ENCODE measurements around the gene SH2B3. TPM values are rescaled to one million over a fixed set of nuclear protein-coding genes. Genes with fewer than 3 reads are reported as not detected.

Gene SH2B3
- total RNA-seq, 1 donor from 2014 or later: 50.7 TPM

DNA sequence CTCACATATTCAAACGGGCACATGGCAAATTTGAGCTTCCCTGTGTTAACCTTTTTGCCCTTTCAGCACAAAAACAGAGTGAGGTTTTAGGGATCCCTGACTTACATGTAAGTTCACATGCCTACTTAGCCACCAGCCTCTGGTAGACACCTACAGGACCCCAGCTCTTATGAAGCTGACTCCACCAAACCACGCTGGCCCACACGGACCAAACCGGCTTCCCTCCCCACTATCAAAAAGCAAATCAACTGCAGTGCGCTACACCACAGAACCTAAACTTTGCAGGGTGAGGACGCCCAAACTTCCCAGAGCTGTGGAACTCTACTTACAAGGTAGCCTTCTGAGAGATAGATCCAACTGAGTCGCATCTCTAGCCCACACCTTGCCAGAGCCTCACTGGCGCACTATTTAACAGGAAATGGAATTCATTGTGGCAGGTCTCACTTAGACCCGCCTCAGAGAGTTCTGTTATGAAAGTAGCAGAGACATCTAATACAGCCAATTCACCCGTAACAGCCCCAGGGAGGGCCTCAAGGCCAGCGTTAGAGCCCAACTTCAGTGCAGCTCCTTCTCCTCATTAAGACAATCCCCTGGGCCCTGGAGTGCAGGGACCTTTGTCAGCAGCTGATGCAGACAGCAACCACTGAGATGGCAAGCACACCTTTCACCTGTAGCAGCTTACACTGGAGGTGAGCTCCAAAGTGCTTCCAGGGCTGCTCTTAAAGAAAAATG is 49.2 kb downstream of the SH2B3 start:
- Mint-ChIP-seq H3K27me3 (no peaks in the 10 kb centered on the region), H3K4me1 (peaks cover 5% of the 10 kb centered on the region), H3K36me3 (ENCODE audit: low read depth) (peaks cover 59% of the 10 kb centered on the region), H3K4me3 (no peak overlapping the region), H3K27ac (no peak overlapping the region), H3K9me3 (no peaks in the 10 kb centered on the region)
- POLR2A ChIA-PET: interaction anchor here (1.8 kb wide), 1 partner anchor 51 kb away, joined by 4 read pairs; no protein-coding TSS in a partner anchor
- no peak for DNase-seq
- CTCF ChIA-PET: interaction anchor here (1.2 to 12.1 kb wide), 2 partner anchors 42 to 56 kb away, joined by 3 to 522 read pairs; partner anchors contain the start of gene SH2B3
- intact Hi-C loops (cut with micrococcal nuclease): no loop called here
- no peak for ATAC-seq (ENCODE audit: low read depth)
- TF ChIP-seq, protein P1, sequence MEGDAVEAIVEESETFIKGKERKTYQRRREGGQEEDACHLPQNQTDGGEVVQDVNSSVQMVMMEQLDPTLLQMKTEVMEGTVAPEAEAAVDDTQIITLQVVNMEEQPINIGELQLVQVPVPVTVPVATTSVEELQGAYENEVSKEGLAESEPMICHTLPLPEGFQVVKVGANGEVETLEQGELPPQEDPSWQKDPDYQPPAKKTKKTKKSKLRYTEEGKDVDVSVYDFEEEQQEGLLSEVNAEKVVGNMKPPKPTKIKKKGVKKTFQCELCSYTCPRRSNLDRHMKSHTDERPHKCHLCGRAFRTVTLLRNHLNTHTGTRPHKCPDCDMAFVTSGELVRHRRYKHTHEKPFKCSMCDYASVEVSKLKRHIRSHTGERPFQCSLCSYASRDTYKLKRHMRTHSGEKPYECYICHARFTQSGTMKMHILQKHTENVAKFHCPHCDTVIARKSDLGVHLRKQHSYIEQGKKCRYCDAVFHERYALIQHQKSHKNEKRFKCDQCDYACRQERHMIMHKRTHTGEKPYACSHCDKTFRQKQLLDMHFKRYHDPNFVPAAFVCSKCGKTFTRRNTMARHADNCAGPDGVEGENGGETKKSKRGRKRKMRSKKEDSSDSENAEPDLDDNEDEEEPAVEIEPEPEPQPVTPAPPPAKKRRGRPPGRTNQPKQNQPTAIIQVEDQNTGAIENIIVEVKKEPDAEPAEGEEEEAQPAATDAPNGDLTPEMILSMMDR (IDR thresholded peaks at IDR 0.05): no peak

DNA sequence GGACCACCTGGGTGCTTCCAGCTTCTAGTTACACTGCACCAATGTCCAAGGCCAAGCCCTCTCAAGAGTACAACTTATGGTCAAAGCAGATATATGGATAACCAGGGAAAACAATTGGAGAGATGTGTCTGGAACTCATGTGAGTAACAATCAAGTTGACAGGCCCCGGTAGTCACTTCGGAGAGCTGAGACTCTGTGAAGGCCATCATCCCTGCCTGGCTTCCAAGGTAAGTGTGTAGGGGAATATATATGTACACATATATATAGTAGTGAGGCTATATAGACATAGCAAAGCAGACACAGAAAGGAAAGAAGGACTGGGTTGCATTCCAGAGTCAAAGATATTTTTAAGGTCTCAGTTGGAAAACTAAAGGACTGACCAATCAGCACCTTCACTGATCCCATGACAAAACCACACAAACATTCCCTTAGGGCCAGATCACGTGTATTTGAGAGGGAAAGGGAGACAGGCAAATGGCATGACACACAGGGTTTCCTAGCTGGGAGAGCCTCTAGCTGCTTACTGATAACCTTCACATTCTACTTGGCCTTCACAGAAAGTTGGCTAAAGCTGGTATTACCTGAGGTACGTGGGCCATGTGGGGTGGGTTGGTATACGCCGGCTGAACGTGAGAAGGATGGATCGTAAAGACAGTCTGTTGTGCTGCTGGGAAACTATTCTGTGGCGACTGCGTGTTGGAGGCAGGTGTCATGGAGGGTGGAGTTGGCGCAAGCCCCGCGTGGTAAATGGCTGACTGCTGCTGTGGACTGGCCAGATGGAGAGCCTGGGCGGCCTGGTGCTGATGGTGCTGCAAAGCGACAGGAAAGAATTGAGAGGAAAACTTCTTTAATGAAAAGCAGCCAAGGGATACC is 50.0 kb downstream of the SH2B3 start:
- ATAC-seq (ENCODE audit: low read depth): no peak
- ChIA-PET POLR2A (no interaction called here), CTCF (interaction anchor here (1.5 to 12.1 kb wide), 2 partner anchors 57 to 74 kb away, joined by 3 to 522 read pairs; partner anchors contain the start of gene SH2B3)
- Mint-ChIP-seq H3K9me3 (no peaks in the 10 kb centered on the region), H3K4me1 (peaks cover 5% of the 10 kb centered on the region), H3K36me3 (ENCODE audit: low read depth) (peaks cover 53% of the 10 kb centered on the region), H3K27me3 (no peaks in the 10 kb centered on the region), H3K4me3 (no peak overlapping the region), H3K27ac (peak overlapping the region; percentile 14)
- intact Hi-C loops (cut with micrococcal nuclease): no loop called here
- no peak for DNase-seq
- TF ChIP-seq, protein P1 (IDR thresholded peaks at IDR 0.05): no peak

DNA sequence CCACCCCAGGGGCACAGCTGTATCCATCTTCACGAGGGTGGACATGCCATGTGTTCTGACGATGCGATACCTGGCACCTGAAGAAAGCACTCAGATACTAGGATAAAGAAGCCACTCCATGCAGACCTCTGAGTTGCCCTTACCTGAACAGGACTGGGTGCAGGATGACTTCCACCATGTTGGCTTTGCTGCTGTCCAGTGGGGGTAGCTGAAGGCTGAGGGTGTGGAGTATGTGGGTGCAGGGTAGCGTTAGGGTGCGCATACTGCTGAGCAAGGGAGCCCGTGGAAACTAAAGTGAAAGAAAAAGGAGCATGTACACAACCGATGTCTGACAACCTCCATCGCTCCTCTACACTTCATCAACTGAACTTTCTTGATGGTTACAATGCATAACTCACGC is 51.3 kb downstream of the SH2B3 start:
- no peaks in the 10 kb centered on the region for H3K27me3 Mint-ChIP-seq
- no peak for DNase-seq
- intact Hi-C loops (cut with micrococcal nuclease): no loop called here
- no peaks in the 10 kb centered on the region for H3K4me1 Mint-ChIP-seq
- TF ChIP-seq, protein P1 (IDR thresholded peaks at IDR 0.05): no peak
- ChIA-PET POLR2A (no interaction called here), CTCF (interaction anchor here (1.5 to 12.1 kb wide), 2 partner anchors 58 to 72 kb away, joined by 3 to 522 read pairs; partner anchors contain the start of gene SH2B3)
- no peak for ATAC-seq (ENCODE audit: low read depth)
- H3K27ac Mint-ChIP-seq: peak overlapping the region; percentile 56
- no peaks in the 10 kb centered on the region for H3K9me3 Mint-ChIP-seq
- no peak overlapping the region for H3K4me3 Mint-ChIP-seq
- peaks cover 43% of the 10 kb centered on the region for H3K36me3 Mint-ChIP-seq (ENCODE audit: low read depth)

DNA sequence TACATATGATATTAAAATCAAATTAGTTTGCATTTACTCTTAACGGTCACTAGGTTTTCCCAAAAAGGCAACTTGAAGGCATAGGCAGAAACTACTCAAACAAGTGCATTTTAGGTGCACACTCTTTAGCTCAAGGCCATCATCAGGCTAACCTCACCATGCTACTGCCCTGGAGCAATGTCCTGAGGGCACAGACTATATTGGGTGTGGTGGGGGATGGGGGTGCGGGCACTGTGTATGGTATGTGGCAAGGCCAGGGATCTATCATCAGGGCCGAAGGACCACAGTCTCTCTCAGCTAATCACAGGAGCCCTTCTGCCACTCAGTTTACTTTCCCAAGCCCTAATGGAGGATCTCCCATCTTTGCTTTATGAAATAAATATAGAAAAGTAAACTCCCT is 51.9 kb downstream of the SH2B3 start:
- H3K4me1 Mint-ChIP-seq: peaks cover 4% of the 10 kb centered on the region
- no peak overlapping the region for H3K4me3 Mint-ChIP-seq
- DNase-seq: no peak
- POLR2A ChIA-PET: interaction anchor here (0.6 kb wide), 1 partner anchor 705 kb away, joined by 4 read pairs; no protein-coding TSS in a partner anchor
- H3K9me3 Mint-ChIP-seq: no peaks in the 10 kb centered on the region
- intact Hi-C loops (cut with micrococcal nuclease): no loop called here
- no peak overlapping the region for H3K27ac Mint-ChIP-seq
- TF ChIP-seq, protein P1 (IDR thresholded peaks at IDR 0.05): no peak
- CTCF ChIA-PET: interaction anchor here (12.1 kb wide), 1 partner anchor 59 kb away, joined by 522 read pairs; the partner anchor contains the start of gene SH2B3
- ATAC-seq (ENCODE audit: low read depth): no peak
- H3K27me3 Mint-ChIP-seq: no peaks in the 10 kb centered on the region
- H3K36me3 Mint-ChIP-seq (ENCODE audit: low read depth): peaks cover 45% of the 10 kb centered on the region
